OCI-LY7 (cell line): ENCODE results near the gene OGFR. TPM values are rescaled to one million over a fixed set of nuclear protein-coding genes. Genes with fewer than 3 reads are reported as not detected.
"Not testable (repeated sequence)": the region's sequence is repeated elsewhere in the genome, so short reads cannot be mapped to it uniquely, and the experiment has no call there.

ENCODE experiments used
- BruUV-seq: library from RNA; stranded (reverse); fragments of 400-500 nt; replicated peaks from 2 replicates; lab custom pipeline; 2021; lab: Mats Ljungman, UMichigan
- CTCF ChIA-PET: fragments of 300-600 bp; sonication (Branson Sonifier 250); formaldehyde crosslinking; loops from one replicate; lab custom pipeline; 2022; ENCODE audit warnings: antibody characterized with exemption; ENCODE audit not compliant: unreplicated experiment; lab: Charles Lee
- POLR2A ChIA-PET: fragments of 300-600 bp; sonication (Branson Sonifier 250); formaldehyde crosslinking; loops from one replicate; lab custom pipeline; 2022; ENCODE audit warnings: antibody characterized with exemption; lab: Charles Lee
- DNase-seq: peaks from one replicate; pipeline ENCODE4 v3.0.0-alpha.2; 2015; ENCODE audit warnings: low spot score
- H2AFZ ChIP-seq: fragments of 200-600 bp; sonication (generic), shearing (Covaris generic); 2 replicates; pipeline ENCODE4 v1.6.1; 2014; ENCODE audit warnings: mild to moderate bottlenecking, antibody characterized with exemption, low read length, moderate library complexity
- H3K27ac ChIP-seq: fragments of 200-600 bp; sonication (generic); 2 replicates; pipeline ENCODE4 v1.5.1; 2014; ENCODE audit warnings: mixed run types, low read depth, mild to moderate bottlenecking, moderate library complexity, low read length, inconsistent platforms; ENCODE audit not compliant: poor library complexity, severe bottlenecking
- H3K36me3 ChIP-seq: fragments of 200-600 bp; sonication (generic); 2 replicates; pipeline ENCODE4 v1.6.1; 2014; ENCODE audit warnings: mild to moderate bottlenecking, antibody characterized with exemption, low read length, moderate library complexity, mixed read lengths; ENCODE audit not compliant: insufficient read depth
- H3K4me1 ChIP-seq: fragments of 200-600 bp; sonication (generic); 2 replicates; pipeline ENCODE4 v1.5.1; 2014; ENCODE audit warnings: mild to moderate bottlenecking, low read length; ENCODE audit not compliant: insufficient read depth, poor library complexity, severe bottlenecking
- H3K4me2 ChIP-seq: fragments of 200-600 bp; sonication (generic); 2 replicates; pipeline ENCODE4 v1.6.1; 2014; ENCODE audit warnings: mild to moderate bottlenecking, low read length
- H3K4me3 ChIP-seq: fragments of 200-600 bp; sonication (generic); 2 replicates; pipeline ENCODE4 v1.5.1; 2014; ENCODE audit warnings: mild to moderate bottlenecking, low read depth, low read length; ENCODE audit not compliant: poor library complexity, severe bottlenecking
- H3K79me2 ChIP-seq: fragments of 200-600 bp; sonication (generic); 2 replicates; pipeline ENCODE4 v1.6.1; 2016; ENCODE audit warnings: low read depth, mild to moderate bottlenecking, low read length, moderate library complexity, mixed read lengths; ENCODE audit not compliant: insufficient read depth
- H3K9me2 ChIP-seq: fragments of 200-600 bp; sonication (generic); 2 replicates; pipeline ENCODE4 v1.6.1; 2016; ENCODE audit warnings: mild to moderate bottlenecking, low read length, mixed read lengths; ENCODE audit not compliant: insufficient read depth
- H3K9me3 ChIP-seq: fragments of 200-600 bp; sonication (generic); 2 replicates; pipeline ENCODE4 v1.6.1; 2014; ENCODE audit warnings: mild to moderate bottlenecking, mixed run types, low read length, mixed read lengths
- H4K20me1 ChIP-seq: fragments of 200-600 bp; sonication (generic); 2 replicates; pipeline ENCODE4 v1.6.1; 2014; ENCODE audit warnings: mild to moderate bottlenecking, antibody characterized with exemption, low read length, moderate library complexity, mixed read lengths; ENCODE audit not compliant: insufficient read depth
- EZH2phosphoT487 ChIP-seq: fragments of 200-600 bp; sonication (generic); IDR thresholded peaks from 2 replicates; pipeline ENCODE4 v1.6.1; 2018; ENCODE audit warnings: low read depth, borderline replicate concordance, mild to moderate bottlenecking, mixed run types, antibody characterized with exemption, low read length, moderate library complexity, mixed read lengths
- intact Hi-C: fragments of 100-400 bp; cut with micrococcal nuclease; formaldehyde crosslinking; loops from one replicate; pipeline ENCODE4 v1.10.0; 2022; ENCODE audit not compliant: unreplicated experiment
- total RNA-seq, 2 experiments: library from RNA; depleted of rRNA in 1 of 2; stranded (reverse); fragments of >200 nt in 1 of 2; shearing (Covaris generic) in 1 of 2; gene quantifications; 2 replicates each; pipeline ENCODE4 v1.2.3, GENCODE V29; 2014 to 2022
- TF ChIP-seq, protein P1 (sequence below): fragments of 200-600 bp; sonication (generic); conservative IDR thresholded peaks from 2 replicates; pipeline ENCODE4 v1.5.1; 2014; ENCODE audit warnings: mild to moderate bottlenecking, antibody characterized with exemption, low read length, moderate library complexity, mixed read lengths

Gene OGFR
- total RNA-seq, 2 experiments from 2014 or later, result 64.8 to 69.9 TPM

DNA sequence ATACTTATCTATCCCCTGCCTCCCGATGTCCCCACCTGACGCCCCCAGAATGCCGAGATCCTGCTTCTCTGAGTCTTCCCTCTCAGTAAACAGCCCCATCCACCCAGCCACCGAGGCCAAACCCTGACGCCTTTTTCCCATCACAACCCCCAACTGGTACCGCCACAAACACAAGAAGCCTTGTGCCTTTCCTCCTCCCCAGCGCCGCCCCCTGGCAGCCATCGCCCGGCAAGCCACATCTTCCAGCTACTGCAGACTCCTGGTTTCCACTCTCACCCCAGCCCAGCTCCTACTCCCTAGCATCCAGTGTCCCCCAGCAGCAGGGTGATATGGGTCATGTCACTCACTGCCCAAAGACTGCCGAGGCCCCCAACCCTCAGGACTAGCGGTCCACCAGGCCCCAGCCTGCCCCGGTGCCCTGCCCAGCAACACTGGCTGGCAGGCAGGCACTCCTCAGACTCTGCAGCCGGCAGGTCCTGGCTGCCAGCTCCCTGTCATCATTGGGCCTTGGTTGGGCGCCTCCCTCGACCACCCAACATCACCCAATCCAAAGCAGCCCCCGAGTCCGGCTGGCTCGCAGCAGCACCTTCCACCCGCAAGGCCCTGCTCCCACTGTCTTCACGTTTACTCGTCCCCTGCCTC, 45.8 kb downstream of the OGFR start:
- H3K36me3 ChIP-seq, result peaks cover 46% of the 10 kb centered on the region
- H2AFZ ChIP-seq, result no peak overlapping the region
- H3K27ac ChIP-seq, result no peak overlapping the region
- intact Hi-C loops, result no loop called here
- H3K9me2 ChIP-seq, result no peaks in the 10 kb centered on the region
- H3K4me3 ChIP-seq, result no peak overlapping the region
- no peak overlapping the region for H3K4me2 ChIP-seq
- no TSS peak for BruUV-seq
- H3K4me1 ChIP-seq, result peaks cover 9% of the 10 kb centered on the region
- H3K9me3 ChIP-seq, result no peaks in the 10 kb centered on the region
- ChIA-PET POLR2A (no interaction called here), CTCF (no interaction called here)
- H4K20me1 ChIP-seq, result no peaks in the 10 kb centered on the region
- TF ChIP-seq, protein P1, sequence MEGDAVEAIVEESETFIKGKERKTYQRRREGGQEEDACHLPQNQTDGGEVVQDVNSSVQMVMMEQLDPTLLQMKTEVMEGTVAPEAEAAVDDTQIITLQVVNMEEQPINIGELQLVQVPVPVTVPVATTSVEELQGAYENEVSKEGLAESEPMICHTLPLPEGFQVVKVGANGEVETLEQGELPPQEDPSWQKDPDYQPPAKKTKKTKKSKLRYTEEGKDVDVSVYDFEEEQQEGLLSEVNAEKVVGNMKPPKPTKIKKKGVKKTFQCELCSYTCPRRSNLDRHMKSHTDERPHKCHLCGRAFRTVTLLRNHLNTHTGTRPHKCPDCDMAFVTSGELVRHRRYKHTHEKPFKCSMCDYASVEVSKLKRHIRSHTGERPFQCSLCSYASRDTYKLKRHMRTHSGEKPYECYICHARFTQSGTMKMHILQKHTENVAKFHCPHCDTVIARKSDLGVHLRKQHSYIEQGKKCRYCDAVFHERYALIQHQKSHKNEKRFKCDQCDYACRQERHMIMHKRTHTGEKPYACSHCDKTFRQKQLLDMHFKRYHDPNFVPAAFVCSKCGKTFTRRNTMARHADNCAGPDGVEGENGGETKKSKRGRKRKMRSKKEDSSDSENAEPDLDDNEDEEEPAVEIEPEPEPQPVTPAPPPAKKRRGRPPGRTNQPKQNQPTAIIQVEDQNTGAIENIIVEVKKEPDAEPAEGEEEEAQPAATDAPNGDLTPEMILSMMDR, result no peak
- no peak for TF ChIP-seq EZH2phosphoT487
- H3K79me2 ChIP-seq, result no peaks in the 10 kb centered on the region
- DNase-seq, result no peak

DNA sequence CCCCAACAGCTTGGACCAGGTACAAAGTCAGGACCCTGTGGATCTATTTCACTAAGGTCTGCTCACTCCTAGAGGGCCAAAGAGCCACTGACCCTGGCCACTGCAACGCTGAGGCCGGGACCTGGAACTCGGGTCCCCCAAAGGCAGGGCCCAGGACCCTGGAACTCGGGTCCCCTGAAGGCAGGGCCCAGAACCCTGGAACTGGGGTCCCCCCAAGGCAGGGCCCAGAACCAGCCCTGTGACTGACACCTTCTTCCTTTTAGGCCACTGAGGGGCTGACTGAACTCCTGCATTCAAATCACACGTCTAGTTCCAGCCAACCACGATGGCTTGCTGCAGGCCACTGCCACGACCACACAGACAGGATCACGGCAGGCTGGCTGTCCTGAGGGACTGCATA, 47.6 kb downstream of the OGFR start:
- Histone ChIP-seq H3K4me2 (no peak overlapping the region), H3K36me3 (peaks cover 45% of the 10 kb centered on the region), H3K27ac (no peak overlapping the region), H3K4me1 (peaks cover 9% of the 10 kb centered on the region), H3K9me3 (no peaks in the 10 kb centered on the region), H2AFZ (no peak overlapping the region), H3K4me3 (no peak overlapping the region), H4K20me1 (no peaks in the 10 kb centered on the region), H3K9me2 (no peaks in the 10 kb centered on the region), H3K79me2 (no peaks in the 10 kb centered on the region)
- no peak for DNase-seq
- ChIA-PET POLR2A (no interaction called here), CTCF (no interaction called here)
- no TSS peak for BruUV-seq
- intact Hi-C loops, result no loop called here
- TF ChIP-seq EZH2phosphoT487, result no peak
- TF ChIP-seq, protein P1, result no peak

DNA sequence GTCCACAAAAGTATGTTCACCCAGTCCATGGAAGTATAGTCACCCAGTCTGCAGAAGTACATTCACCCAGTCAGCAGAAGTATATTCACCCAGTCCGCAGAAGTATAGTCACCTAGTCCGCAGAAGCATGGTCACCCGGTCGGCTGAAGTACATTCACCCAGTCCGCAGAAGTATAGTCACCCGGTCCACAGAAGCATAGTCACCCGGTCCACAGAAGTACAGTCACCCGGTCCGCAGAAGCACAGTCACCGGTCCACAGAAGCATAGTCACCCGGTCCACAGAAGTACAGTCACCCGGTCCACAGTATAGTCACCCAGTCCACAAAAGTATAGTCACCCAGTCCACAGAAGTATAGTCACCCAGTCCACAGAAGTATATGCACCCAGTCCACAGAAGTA, 48.2 kb downstream of the OGFR start:
- H3K4me2 ChIP-seq, result no peak overlapping the region
- no peaks in the 10 kb centered on the region for H3K9me3 ChIP-seq
- H3K4me1 ChIP-seq, result peaks cover 6% of the 10 kb centered on the region
- no peak overlapping the region for H2AFZ ChIP-seq
- POLR2A ChIA-PET, result no interaction called here
- H4K20me1 ChIP-seq, result no peaks in the 10 kb centered on the region
- intact Hi-C loops, result no loop called here
- no peaks in the 10 kb centered on the region for H3K79me2 ChIP-seq
- H3K4me3 ChIP-seq, result no peak overlapping the region
- H3K36me3 ChIP-seq, result peaks cover 51% of the 10 kb centered on the region
- CTCF ChIA-PET, result no interaction called here
- no TSS peak for BruUV-seq
- TF ChIP-seq, protein P1, result no peak
- TF ChIP-seq EZH2phosphoT487, result no peak
- no peak overlapping the region for H3K27ac ChIP-seq
- no peak for DNase-seq
- no peaks in the 10 kb centered on the region for H3K9me2 ChIP-seq

DNA sequence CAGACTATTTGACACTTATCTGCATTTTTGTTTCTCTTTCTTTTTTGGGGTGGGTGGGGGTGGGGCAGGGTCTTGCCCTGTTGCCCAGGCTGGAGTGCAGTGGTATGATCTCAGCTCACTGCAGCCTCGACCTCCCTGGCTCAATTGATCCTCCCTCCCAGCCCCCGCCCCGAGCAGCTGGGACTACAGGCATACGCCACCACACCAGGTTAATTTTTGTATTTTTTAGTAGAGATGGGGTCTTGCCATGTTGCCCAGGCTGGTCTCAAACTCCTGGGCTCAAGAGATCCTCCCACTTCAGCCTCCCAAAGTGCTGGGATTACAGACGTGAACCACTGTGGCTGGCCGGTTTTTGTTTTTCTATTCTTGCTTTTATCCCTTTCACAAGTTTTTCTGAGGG, 48.7 kb downstream of the OGFR start:
- intact Hi-C loops, H3K4me3 ChIP-seq, H2AFZ ChIP-seq, H3K9me2 ChIP-seq, H4K20me1 ChIP-seq, H3K27ac ChIP-seq, H3K79me2 ChIP-seq, H3K9me3 ChIP-seq, POLR2A ChIA-PET, BruUV-seq, CTCF ChIA-PET, DNase-seq, H3K4me2 ChIP-seq, H3K4me1 ChIP-seq: not testable (repeated sequence)
- H3K36me3 ChIP-seq, result peaks cover 55% of the 10 kb centered on the region
